CD4-positive, alpha-beta T cell treated with Interferon alpha-2 for 1 hour (primary cell): ENCODE measurements around the gene ESRRB.
"Not testable (repeated sequence)": the region's sequence is repeated elsewhere in the genome, so short reads cannot be mapped to it uniquely, and the experiment has no call there.

ENCODE experiments used
- DNase-seq, 2 donors: peaks; one replicate each; pipeline ENCODE4 v3.0.0-alpha.2; 2020 to 2022

Gene ESRRB

GRCh38 chr14:76498976-76499375 is 123.0 kb downstream of the ESRRB start:
- DNase-seq: no peak

GRCh38 chr14:76499399-76499798 is 123.5 kb downstream of the ESRRB start:
- no peak for DNase-seq

- DNase-seq: no peak
Observed at GRCh38 chr14:76500011-76500410, 124.1 kb downstream of the ESRRB start.

GRCh38 chr14:76500480-76500879 is 124.5 kb downstream of the ESRRB start:
- no peak for DNase-seq

GRCh38 chr14:76501156-76501720 is 125.3 kb downstream of the ESRRB start:
- DNase-seq: no peak

- no peak for DNase-seq
Observed at GRCh38 chr14:76502219-76502618, 126.3 kb downstream of the ESRRB start.

- DNase-seq: no peak
Observed at GRCh38 chr14:76502638-76503037, 126.7 kb downstream of the ESRRB start.

- DNase-seq: no peak
Observed at GRCh38 chr14:76509311-76509710, 133.4 kb downstream of the ESRRB start.

- DNase-seq: no peak
Observed at GRCh38 chr14:76510181-76510580, 134.2 kb downstream of the ESRRB start.

- DNase-seq: no peak
Observed at GRCh38 chr14:76514213-76514998, 138.5 kb downstream of the ESRRB start.

GRCh38 chr14:76516884-76517283 is 140.9 kb downstream of the ESRRB start:
- no peak for DNase-seq

GRCh38 chr14:76518366-76518765 is 142.4 kb downstream of the ESRRB start:
- no peak for DNase-seq

GRCh38 chr14:76525106-76525821 is 149.3 kb downstream of the ESRRB start:
- DNase-seq: no peak

GRCh38 chr14:76531085-76531484 is 155.1 kb downstream of the ESRRB start:
- DNase-seq: no peak

GRCh38 chr14:76531821-76532318 is 155.9 kb downstream of the ESRRB start:
- no peak for DNase-seq

- DNase-seq: not testable (repeated sequence)
Observed at GRCh38 chr14:76536636-76537035, 160.7 kb downstream of the ESRRB start.

- DNase-seq: no peak
Observed at GRCh38 chr14:76537906-76538647, 162.1 kb downstream of the ESRRB start.

GRCh38 chr14:76538648-76539008 is 162.7 kb downstream of the ESRRB start:
- DNase-seq: no peak

- no peak for DNase-seq
Observed at GRCh38 chr14:76539130-76539529, 163.2 kb downstream of the ESRRB start.

- no peak for DNase-seq
Observed at GRCh38 chr14:76541594-76542219, 165.8 kb downstream of the ESRRB start.

- no peak for DNase-seq
Observed at GRCh38 chr14:76546426-76547221, 170.7 kb downstream of the ESRRB start.

GRCh38 chr14:76547831-76548230 is 171.9 kb downstream of the ESRRB start:
- no peak for DNase-seq
